Thyroid gland (tissue), 4 donors: Measurements from ENCODE around the gene RHOBTB1.

ENCODE experiments used
- POLR2A ChIP-seq, 2 donors: fragments of 450-650 bp; IDR thresholded peaks; one replicate each; pipeline ENCODE4 v1.6.1; 2017; ENCODE audit warnings: antibody characterized with exemption in 2 of 2, mild to moderate bottlenecking in 2 of 2, moderate library complexity in 1 of 2
- TF ChIP-seq, protein P1 (sequence below), 6 experiments: fragments of 200-600 bp in 3 of 6; fragments of 450-650 bp in 3 of 6; sonication (generic) in 3 of 6; IDR thresholded peaks; one replicate each; pipeline ENCODE4 v1.5.1; 2016 to 2019; ENCODE audit warnings: antibody characterized with exemption in 6 of 6, mild to moderate bottlenecking in 2 of 6, inconsistent platforms in 1 of 6, moderate library complexity in 1 of 6

GRCh38 chr10:60908031-60908430 lies 36.0 kb downstream of the RHOBTB1 start:
- TF ChIP-seq, protein P1, sequence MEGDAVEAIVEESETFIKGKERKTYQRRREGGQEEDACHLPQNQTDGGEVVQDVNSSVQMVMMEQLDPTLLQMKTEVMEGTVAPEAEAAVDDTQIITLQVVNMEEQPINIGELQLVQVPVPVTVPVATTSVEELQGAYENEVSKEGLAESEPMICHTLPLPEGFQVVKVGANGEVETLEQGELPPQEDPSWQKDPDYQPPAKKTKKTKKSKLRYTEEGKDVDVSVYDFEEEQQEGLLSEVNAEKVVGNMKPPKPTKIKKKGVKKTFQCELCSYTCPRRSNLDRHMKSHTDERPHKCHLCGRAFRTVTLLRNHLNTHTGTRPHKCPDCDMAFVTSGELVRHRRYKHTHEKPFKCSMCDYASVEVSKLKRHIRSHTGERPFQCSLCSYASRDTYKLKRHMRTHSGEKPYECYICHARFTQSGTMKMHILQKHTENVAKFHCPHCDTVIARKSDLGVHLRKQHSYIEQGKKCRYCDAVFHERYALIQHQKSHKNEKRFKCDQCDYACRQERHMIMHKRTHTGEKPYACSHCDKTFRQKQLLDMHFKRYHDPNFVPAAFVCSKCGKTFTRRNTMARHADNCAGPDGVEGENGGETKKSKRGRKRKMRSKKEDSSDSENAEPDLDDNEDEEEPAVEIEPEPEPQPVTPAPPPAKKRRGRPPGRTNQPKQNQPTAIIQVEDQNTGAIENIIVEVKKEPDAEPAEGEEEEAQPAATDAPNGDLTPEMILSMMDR (IDR thresholded peaks at IDR 0.05), result no peak
- TF ChIP-seq POLR2A (IDR thresholded peaks at IDR 0.05), result no peak
